Activated CD4-positive, alpha-beta T cell treated with anti-CD3 and anti-CD28 coated beads for 1 hour (primary cell): ENCODE results near the gene CYP2D6.
A peak's percentile ranks its signal among the peaks of the same experiment; 100 is the strongest.
"Not testable (repeated sequence)": the region's sequence is repeated elsewhere in the genome, so short reads cannot be mapped to it uniquely, and the experiment has no call there.

Experiments used
- DNase-seq: peaks from one replicate; pipeline ENCODE4 v3.0.0-alpha.2; 2020

CYP2D6 gene

GRCh38 chr22:42131562-42131961, 952 bp upstream of the CYP2D6 start:
- DNase-seq, result no peak

DNA sequence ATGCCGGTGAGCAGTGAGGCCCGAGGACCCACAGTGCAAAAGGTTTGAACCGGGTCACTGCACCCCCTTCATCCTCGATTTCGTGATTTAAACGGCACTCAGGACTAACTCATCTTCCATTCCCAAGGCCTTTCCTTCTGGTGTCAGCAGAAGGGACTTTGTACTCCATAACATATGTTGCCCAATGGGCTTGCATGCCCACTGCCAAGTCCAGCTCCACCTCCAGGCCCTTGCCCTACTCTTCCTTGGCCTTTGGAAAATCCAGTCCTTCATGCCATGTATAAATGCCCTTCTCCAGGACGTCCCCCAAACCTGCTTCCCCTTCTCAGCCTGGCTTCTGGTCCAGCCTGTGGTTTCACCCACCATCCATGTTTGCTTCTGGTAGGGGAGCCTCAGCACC, 428 bp downstream of the CYP2D6 start:
- DNase-seq, result not testable (repeated sequence)

DNA sequence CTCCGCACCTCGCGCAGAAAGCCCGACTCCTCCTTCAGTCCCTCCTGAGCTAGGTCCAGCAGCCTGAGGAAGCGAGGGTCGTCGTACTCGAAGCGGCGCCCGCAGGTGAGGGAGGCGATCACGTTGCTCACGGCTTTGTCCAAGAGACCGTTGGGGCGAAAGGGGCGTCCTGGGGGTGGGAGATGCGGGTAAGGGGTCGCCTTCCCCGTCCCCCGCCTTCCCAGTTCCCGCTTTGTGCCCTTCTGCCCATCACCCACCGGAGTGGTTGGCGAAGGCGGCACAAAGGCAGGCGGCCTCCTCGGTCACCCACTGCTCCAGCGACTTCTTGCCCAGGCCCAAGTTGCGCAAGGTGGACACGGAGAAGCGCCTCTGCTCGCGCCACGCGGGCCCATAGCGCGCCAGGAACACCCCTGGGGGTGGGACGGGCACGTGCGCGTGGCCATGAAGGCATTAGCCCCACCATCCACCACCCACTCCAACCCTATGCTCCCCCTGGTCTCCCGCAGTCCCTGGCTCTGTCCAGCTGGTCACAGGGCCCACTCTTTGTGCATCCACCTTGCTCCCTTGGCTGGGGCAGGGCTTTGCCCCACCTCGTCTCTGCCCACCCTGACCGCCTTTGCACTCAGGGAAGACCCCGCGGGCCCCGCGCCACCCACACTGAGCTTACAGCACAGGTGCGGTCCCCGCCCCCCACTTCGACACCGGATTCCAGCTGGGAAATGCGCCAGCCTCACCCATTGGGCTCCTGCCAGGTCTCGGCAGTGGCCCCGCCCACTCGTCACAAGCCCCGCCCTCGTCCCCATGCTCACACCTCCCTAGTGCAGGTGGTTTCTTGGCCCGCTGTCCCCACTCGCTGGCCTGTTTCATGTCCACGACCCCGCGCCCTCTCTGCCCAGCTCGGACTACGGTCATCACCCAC, 1.6 kb downstream of the CYP2D6 start:
- not testable (repeated sequence) for DNase-seq

GRCh38 chr22:42128007-42128406, 2.6 kb downstream of the CYP2D6 start:
- not testable (repeated sequence) for DNase-seq

DNA sequence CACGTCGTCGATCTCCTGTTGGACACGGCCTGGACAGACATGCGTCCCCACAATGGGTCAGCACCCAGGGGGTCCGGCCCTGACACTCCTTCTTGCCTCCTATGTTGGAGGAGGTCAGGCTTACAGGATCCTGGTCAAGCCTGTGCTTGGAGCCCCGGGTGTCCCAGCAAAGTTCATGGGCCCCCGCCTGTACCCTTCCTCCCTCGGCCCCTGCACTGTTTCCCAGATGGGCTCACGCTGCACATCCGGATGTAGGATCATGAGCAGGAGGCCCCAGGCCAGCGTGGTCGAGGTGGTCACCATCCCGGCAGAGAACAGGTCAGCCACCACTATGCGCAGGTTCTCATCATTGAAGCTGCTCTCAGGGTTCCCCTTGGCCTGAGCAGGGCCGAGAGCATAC, 3.0 kb downstream of the CYP2D6 start:
- no peak for DNase-seq

DNA sequence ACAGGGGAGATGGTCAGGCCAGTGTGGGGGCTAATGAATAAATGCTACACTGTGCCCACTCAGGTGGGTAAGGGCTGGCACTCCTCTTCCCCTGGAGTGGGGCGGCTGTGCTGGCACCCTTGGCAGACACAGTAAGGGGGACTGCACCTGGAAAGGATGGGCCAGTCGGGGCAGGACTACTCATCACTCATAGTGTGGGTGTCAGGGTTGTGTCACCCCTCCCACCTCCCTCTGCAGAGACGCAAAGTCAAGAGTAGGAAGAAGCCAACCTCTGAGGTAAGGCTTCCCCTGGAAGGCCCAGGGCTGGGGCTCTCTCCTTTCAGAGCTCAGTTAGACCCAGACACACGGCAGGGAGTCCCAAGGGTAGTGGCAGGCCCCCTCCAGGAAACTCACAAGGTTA, 7.1 kb downstream of the CYP2D6 start:
- DNase-seq, result not testable (repeated sequence)

DNA sequence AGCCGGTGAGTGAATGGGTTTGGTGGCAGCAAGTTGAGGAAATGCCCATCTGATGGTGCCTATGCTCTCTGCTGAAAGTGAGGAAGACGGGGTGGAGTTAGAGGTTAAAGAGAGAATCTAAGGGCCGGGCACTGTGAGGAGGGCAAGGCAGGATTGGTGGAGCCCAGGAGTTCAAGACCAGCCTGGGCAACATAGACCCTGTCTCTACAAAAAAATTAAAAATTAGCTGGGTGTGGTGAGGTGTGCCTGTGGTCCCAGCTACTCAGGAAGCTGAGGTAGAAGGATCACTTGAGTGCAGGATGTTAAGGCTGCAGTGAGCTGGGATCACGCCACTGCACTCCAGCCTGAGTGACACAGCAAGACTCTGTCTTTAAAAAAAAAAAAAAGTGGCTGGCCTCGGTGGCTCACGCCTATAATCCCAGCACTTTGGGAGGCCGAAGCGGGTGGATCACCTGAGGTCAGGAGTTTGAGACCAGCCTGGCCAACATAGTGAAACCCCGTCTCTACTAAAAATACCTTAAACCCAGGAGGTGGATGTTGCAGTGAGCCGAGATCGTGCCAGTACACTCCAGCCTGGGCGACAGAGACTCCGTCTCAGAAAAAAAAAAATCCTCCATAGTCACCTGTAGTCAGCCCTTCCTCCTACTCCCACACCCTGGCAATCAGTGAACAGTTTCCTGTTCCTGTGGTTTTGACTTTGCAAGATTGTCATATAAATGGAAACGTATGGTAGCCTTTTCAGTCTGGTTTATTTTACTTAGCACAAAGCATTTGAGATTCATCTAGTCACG, 10.2 kb downstream of the CYP2D6 start:
- DNase-seq, result not testable (repeated sequence)

GRCh38 chr22:42116848-42117424, 13.7 kb downstream of the CYP2D6 start:
- DNase-seq, result no peak

DNA sequence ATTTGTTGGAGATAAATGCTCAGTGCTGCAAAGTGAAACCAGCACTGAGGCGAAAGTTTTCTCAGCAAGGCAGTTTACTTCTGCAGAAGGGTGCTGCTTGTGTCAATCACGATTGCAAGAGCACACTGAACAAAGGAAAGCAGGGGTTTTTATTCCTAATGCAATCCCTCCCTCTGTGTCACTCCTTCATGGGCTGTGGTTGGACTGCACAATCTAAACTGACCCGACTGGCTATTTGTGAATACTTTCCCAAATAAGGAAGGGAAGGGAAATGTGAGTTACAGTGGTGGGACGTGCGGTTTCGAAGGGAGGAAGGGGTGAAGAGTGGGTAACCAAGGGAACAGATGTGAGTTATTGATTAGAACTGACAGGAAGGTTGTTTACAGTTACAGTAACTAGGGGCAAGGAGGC, 15.2 kb downstream of the CYP2D6 start:
- not testable (repeated sequence) for DNase-seq

DNA sequence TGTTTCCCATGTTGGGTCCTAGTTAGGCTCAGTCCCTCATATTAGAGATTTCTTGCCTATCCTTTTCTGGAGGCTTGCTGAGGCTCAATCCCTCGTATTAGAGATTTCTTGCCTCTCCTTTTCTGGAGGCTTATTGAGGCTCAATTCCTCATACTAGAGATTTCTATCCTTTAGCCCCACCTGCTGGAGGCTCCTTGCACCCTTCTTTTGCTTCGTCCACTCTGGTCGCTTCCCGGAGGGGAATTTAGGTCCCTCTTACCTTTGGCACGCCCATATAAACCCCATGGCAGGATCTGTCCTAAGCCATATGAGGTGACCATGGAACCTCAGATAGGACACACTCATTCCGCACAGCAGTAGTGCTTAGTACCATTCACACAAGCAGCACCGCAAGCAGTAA, 15.9 kb downstream of the CYP2D6 start:
- DNase-seq, result no peak

DNA sequence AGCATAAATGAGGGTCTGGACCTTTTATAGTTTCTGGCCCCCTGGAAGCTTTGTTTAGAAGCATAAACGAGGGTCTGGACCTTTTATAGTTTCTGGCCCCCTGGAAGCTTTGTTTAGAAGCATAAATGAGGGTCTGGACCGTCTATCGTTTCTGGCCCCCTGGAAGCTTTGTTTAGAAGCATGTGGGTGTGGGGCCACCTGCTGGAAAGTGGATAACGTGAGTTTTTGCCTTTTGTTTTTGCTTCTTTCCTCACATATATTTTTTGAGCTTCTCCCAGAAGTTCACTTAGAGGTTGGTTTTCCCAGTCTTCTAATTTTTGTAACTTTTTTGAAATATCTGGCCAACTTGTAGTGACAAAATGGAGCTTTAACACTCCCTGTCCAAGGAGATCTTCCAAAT, 17.8 kb downstream of the CYP2D6 start:
- DNase-seq, result not testable (repeated sequence)

DNA sequence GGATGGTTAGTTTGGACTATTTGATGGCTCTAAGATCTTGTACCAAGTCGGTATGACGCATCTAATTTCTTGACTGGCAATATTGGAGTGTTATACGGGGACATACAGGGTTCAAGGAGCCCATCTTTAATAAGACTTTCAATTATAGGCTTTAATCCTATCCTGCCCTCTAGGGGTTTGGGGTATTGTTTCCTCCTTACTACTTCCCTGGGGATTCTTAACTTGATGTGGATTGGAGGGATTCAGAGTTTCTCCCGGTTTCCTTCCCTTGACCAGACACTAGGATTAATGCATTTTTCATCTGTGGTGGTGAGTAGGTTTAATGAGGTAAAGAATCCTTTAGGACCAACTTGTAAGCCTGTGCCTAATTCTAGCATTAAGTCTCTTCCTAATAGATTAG, 18.8 kb downstream of the CYP2D6 start:
- DNase-seq, result no peak

- no peak for DNase-seq
Observed at GRCh38 chr22:42108848-42109247, 21.8 kb downstream of the CYP2D6 start.

- DNase-seq, result not testable (repeated sequence)
Observed at GRCh38 chr22:42104332-42104860, 26.2 kb downstream of the CYP2D6 start.

DNA sequence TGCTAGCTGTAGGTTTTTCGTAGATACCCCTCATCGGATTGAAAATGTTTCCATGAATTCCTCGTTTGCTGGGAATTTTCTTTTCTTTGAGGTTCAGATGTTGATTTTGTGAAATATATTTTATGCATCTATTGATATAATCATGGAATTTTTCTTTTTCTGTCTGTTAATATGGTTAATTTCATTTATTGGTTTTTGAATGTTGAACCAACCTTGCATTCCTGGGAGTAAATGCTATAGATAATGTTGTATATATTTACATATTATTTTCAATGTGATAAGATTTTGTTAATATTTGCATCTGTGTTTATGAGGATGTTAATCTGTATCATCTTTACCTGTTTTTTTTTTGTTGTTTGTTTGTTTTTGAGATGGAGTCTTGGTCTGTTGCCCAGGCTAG, 29.4 kb downstream of the CYP2D6 start:
- DNase-seq, result no peak

- DNase-seq, result no peak
Observed at GRCh38 chr22:42091455-42091782, 39.2 kb downstream of the CYP2D6 start.

- peak; percentile 97 for DNase-seq
Observed at GRCh38 chr22:42090596-42091454, 39.8 kb downstream of the CYP2D6 start, which contains the start of gene NDUFA6. NDUFA6 (minus strand) TSS chr22:42090772; CDS start chr22:42090744, 28 bp downstream.

- DNase-seq, result no peak
Observed at GRCh38 chr22:42086051-42086450, 44.6 kb downstream of the CYP2D6 start.

- no peak for DNase-seq
Observed at GRCh38 chr22:42084874-42085273, 45.7 kb downstream of the CYP2D6 start.

DNA sequence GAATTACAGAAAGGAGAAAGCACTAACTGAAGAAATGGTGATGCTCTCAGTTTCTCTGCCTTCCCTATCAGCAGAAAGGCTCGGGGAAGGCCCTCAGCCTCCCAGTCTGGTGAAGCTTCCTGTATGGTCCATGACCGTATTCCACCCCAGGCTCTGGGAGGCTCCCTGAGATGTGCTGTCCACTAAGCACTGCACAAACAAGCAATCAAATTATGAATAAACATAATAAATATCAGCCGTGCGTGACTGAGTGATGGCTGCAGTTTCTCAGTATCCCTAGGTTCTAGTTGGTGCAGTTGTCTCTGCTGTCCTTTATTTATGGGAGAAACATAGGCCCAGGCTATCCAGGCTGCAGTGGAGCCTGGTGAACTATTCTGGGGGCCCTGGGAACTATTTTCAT, 47.5 kb downstream of the CYP2D6 start:
- DNase-seq, result no peak

DNA sequence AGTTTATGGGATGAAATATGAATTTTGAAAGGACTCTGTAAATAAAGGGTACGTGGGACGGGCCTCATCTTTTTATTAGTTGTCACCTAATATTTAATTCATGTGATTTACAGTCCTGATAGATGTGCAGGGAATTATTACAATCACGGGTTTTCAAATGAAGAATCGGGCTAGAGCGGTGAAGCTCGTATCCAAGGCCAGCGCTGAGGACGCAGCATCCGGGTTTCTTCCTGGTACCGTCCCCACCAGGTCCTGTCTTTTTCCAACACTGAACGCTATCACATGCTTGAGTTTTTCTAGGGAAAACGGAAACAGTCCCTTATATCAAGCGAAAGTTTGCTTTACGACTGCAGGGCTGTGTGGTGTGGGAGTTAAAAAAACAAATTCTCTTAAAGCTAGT, 50.3 kb downstream of the CYP2D6 start:
- no peak for DNase-seq
